GM12891 (cell line): ENCODE measurements around the gene ELFN1.

Experiments used
- POLR2A ChIP-seq: IDR thresholded peaks from 2 replicates; pipeline ENCODE4 v1.6.1; 2011; ENCODE audit warnings: low read depth, low read length, control low read depth
- POLR2AphosphoS5 ChIP-seq: IDR thresholded peaks from 2 replicates; pipeline ENCODE4 v1.6.1; 2011; ENCODE audit warnings: low read depth, low read length, control low read depth
- TAF1 ChIP-seq: IDR thresholded peaks from 2 replicates; pipeline ENCODE4 v1.6.1; 2011; ENCODE audit warnings: low read depth, low read length, control low read depth

- TF ChIP-seq POLR2A (no peak), POLR2AphosphoS5 (no peak), TAF1 (no peak)
Observed at GRCh38 chr7:1732645-1733044, 62.6 kb downstream of the ELFN1 start.
